Neural progenitor cell (in vitro differentiated cells): Measurements from ENCODE around the gene TMEM231. TPM values are rescaled to one million over a fixed set of nuclear protein-coding genes. Genes with fewer than 3 reads are reported as not detected.

Experiments
- DNase-seq: peaks from one replicate; pipeline ENCODE4 v3.0.0-alpha.2; 2016; ENCODE audit warnings: low spot score
- H2AFZ ChIP-seq: fragments of 200-600 bp; sonication (generic); replicated peaks from 2 replicates; pipeline ENCODE4 v1.6.1; 2016; ENCODE audit warnings: antibody characterized with exemption
- H3F3A ChIP-seq: fragments of 200-600 bp; sonication (generic); 2 replicates; pipeline ENCODE4 v1.6.1; 2016; ENCODE audit warnings: antibody characterized with exemption, low read depth
- H3K27ac ChIP-seq: fragments of 200-600 bp; sonication (generic); 2 replicates; pipeline ENCODE4 v1.5.1; 2016; ENCODE audit warnings: mild to moderate bottlenecking
- H3K27me3 ChIP-seq: fragments of 200-600 bp; sonication (generic); 2 replicates; pipeline ENCODE4 v1.6.1; 2016; ENCODE audit warnings: mild to moderate bottlenecking, moderate library complexity
- H3K36me3 ChIP-seq: fragments of 200-600 bp; sonication (generic); 2 replicates; pipeline ENCODE4 v1.5.1; 2016
- H3K4me1 ChIP-seq: fragments of 200-600 bp; sonication (generic); 2 replicates; pipeline ENCODE4 v1.6.1; 2016; ENCODE audit warnings: mixed run types
- H3K4me2 ChIP-seq: fragments of 200-600 bp; sonication (generic); 2 replicates; pipeline ENCODE4 v1.6.1; 2016
- H3K4me3 ChIP-seq: fragments of 200-600 bp; sonication (generic); 2 replicates; pipeline ENCODE4 v1.5.1; 2016
- H3K79me2 ChIP-seq: fragments of 200-600 bp; sonication (generic); 2 replicates; pipeline ENCODE4 v1.6.1; 2016; ENCODE audit warnings: low read depth
- H3K9ac ChIP-seq: fragments of 200-600 bp; sonication (generic); 2 replicates; pipeline ENCODE4 v1.6.1; 2016
- H3K9me3 ChIP-seq: fragments of 200-600 bp; sonication (generic); 2 replicates; pipeline ENCODE4 v1.5.1; 2016; ENCODE audit warnings: low read depth
- H4K20me1 ChIP-seq: fragments of 200-600 bp; sonication (generic); 2 replicates; pipeline ENCODE4 v1.6.1; 2016; ENCODE audit warnings: low read depth
- H3K27ac Mint-ChIP-seq: 3 replicates; pipeline ENCODE4 v1.8.0; 2021; ENCODE audit warnings: mixed read lengths
- H3K27me3 Mint-ChIP-seq: 2 replicates; pipeline ENCODE4 v1.8.0; 2022; ENCODE audit warnings: low read depth, mild to moderate bottlenecking, inconsistent platforms, moderate library complexity, mixed read lengths; ENCODE audit not compliant: insufficient read depth
- H3K36me3 Mint-ChIP-seq: 3 replicates; pipeline ENCODE4 v1.8.0; 2021; ENCODE audit warnings: mixed read lengths
- H3K4me1 Mint-ChIP-seq: 3 replicates; pipeline ENCODE4 v1.8.0; 2021; ENCODE audit warnings: mixed read lengths
- H3K4me3 Mint-ChIP-seq: 3 replicates; pipeline ENCODE4 v1.8.0; 2021; ENCODE audit warnings: mild to moderate bottlenecking, moderate library complexity, mixed read lengths
- H3K9me3 Mint-ChIP-seq: 3 replicates; pipeline ENCODE4 v1.8.0; 2020; ENCODE audit warnings: mixed read lengths
- CTCF ChIP-seq: fragments of 200-600 bp; sonication (generic); IDR thresholded peaks from 2 replicates; pipeline ENCODE4 v1.5.1; 2017; ENCODE audit warnings: antibody characterized with exemption, mild to moderate bottlenecking
- EZH2 ChIP-seq: fragments of 200-600 bp; sonication (generic); IDR thresholded peaks from 2 replicates; pipeline ENCODE4 v1.6.1; 2017; ENCODE audit warnings: antibody characterized with exemption, mild to moderate bottlenecking, moderate library complexity
- EZH2phosphoT487 ChIP-seq: fragments of 200-600 bp; sonication (generic); IDR thresholded peaks from 2 replicates; pipeline ENCODE4 v1.6.1; 2017; ENCODE audit warnings: antibody characterized with exemption
- total RNA-seq: library from RNA; depleted of rRNA; stranded (reverse); fragments of >200 nt; gene quantifications from 2 replicates; pipeline ENCODE4 v1.2.3, GENCODE V29; 2015; ENCODE audit warnings: low replicate concordance

Gene TMEM231
- total RNA-seq, 1 donor from 2014 or later, result 10.9 TPM

DNA sequence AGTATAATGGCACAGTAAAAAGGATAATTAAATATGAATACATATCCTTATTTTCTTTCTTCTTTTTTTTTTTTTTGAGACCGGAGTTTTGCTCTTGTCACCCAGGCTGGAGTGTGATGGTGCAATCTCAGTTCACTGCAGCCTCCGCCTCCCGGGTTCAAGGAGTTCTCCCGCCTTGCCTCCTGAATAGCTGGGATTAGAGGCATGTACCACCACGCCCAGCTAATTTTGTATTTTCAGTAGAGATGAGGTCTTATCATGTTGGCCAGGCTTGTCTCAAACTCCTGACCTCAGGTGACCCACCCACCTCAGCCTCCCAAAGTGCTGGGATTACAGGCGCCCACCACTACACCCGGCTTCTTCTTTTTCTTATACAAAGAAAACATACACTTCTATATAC, 22.2 kb upstream of the TMEM231 start:
- H3K27ac Mint-ChIP-seq, result no peak overlapping the region
- H3K36me3 ChIP-seq, result peaks cover 10% of the 10 kb centered on the region
- no peak overlapping the region for H3K4me3 Mint-ChIP-seq
- peaks cover 4% of the 10 kb centered on the region for H3F3A ChIP-seq
- H3K4me3 ChIP-seq, result no peak overlapping the region
- no peak overlapping the region for H3K27ac ChIP-seq
- TF ChIP-seq EZH2phosphoT487 (no peak), CTCF (no peak), EZH2 (no peak)
- H3K9me3 ChIP-seq, result no peaks in the 10 kb centered on the region
- H3K27me3 ChIP-seq, result no peaks in the 10 kb centered on the region
- H4K20me1 ChIP-seq, result peaks cover 7% of the 10 kb centered on the region
- no peak overlapping the region for H2AFZ ChIP-seq
- DNase-seq, result no peak
- H3K36me3 Mint-ChIP-seq, result peaks cover 31% of the 10 kb centered on the region
- H3K9me3 Mint-ChIP-seq, result no peaks in the 10 kb centered on the region
- no peak overlapping the region for H3K9ac ChIP-seq
- H3K4me1 Mint-ChIP-seq, result peaks cover 9% of the 10 kb centered on the region
- no peak overlapping the region for H3K4me2 ChIP-seq
- H3K4me1 ChIP-seq, result no peaks in the 10 kb centered on the region
- H3K27me3 Mint-ChIP-seq, result peaks cover 3% of the 10 kb centered on the region
- no peaks in the 10 kb centered on the region for H3K79me2 ChIP-seq

GRCh38 chr16:75576384-75576811, 20.3 kb upstream of the TMEM231 start:
- Histone ChIP-seq H3F3A (peaks cover 4% of the 10 kb centered on the region), H4K20me1 (peaks cover 8% of the 10 kb centered on the region), H3K27me3 (no peaks in the 10 kb centered on the region), H3K4me3 (no peak overlapping the region), H3K36me3 (peaks cover 10% of the 10 kb centered on the region), H3K9ac (no peak overlapping the region), H3K4me2 (no peak overlapping the region), H3K79me2 (no peaks in the 10 kb centered on the region), H2AFZ (no peak overlapping the region), H3K4me1 (no peaks in the 10 kb centered on the region), H3K27ac (no peak overlapping the region), H3K9me3 (no peaks in the 10 kb centered on the region)
- TF ChIP-seq EZH2 (no peak), CTCF (no peak), EZH2phosphoT487 (no peak)
- Mint-ChIP-seq H3K36me3 (peaks cover 40% of the 10 kb centered on the region), H3K4me3 (no peak overlapping the region), H3K27ac (no peak overlapping the region), H3K4me1 (peaks cover 9% of the 10 kb centered on the region), H3K27me3 (peaks cover 3% of the 10 kb centered on the region), H3K9me3 (no peaks in the 10 kb centered on the region)
- DNase-seq, result no peak

GRCh38 chr16:75575958-75576357, 19.9 kb upstream of the TMEM231 start:
- H3K9me3 Mint-ChIP-seq, result no peaks in the 10 kb centered on the region
- Histone ChIP-seq H4K20me1 (peaks cover 8% of the 10 kb centered on the region), H3K4me3 (no peak overlapping the region), H3F3A (peaks cover 4% of the 10 kb centered on the region), H3K36me3 (peaks cover 10% of the 10 kb centered on the region), H3K9me3 (no peaks in the 10 kb centered on the region), H3K4me1 (no peaks in the 10 kb centered on the region), H3K9ac (no peak overlapping the region), H3K4me2 (no peak overlapping the region), H3K27me3 (no peaks in the 10 kb centered on the region), H3K79me2 (no peaks in the 10 kb centered on the region), H2AFZ (no peak overlapping the region), H3K27ac (no peak overlapping the region)
- TF ChIP-seq EZH2 (no peak), CTCF (no peak), EZH2phosphoT487 (no peak)
- H3K4me3 Mint-ChIP-seq, result no peak overlapping the region
- H3K36me3 Mint-ChIP-seq, result peaks cover 42% of the 10 kb centered on the region
- peaks cover 9% of the 10 kb centered on the region for H3K4me1 Mint-ChIP-seq
- no peak overlapping the region for H3K27ac Mint-ChIP-seq
- DNase-seq, result no peak
- H3K27me3 Mint-ChIP-seq, result peaks cover 3% of the 10 kb centered on the region
